ENCODE measurements around the gene LRFN5. TPM values are rescaled to one million over a fixed set of nuclear protein-coding genes. Genes with fewer than 3 reads are reported as not detected.
"Not testable (repeated sequence)": the region's sequence is repeated elsewhere in the genome, so short reads cannot be mapped to it uniquely, and the experiment has no call there.

Gene LRFN5
- 0.11 TPM for total RNA-seq

DNA sequence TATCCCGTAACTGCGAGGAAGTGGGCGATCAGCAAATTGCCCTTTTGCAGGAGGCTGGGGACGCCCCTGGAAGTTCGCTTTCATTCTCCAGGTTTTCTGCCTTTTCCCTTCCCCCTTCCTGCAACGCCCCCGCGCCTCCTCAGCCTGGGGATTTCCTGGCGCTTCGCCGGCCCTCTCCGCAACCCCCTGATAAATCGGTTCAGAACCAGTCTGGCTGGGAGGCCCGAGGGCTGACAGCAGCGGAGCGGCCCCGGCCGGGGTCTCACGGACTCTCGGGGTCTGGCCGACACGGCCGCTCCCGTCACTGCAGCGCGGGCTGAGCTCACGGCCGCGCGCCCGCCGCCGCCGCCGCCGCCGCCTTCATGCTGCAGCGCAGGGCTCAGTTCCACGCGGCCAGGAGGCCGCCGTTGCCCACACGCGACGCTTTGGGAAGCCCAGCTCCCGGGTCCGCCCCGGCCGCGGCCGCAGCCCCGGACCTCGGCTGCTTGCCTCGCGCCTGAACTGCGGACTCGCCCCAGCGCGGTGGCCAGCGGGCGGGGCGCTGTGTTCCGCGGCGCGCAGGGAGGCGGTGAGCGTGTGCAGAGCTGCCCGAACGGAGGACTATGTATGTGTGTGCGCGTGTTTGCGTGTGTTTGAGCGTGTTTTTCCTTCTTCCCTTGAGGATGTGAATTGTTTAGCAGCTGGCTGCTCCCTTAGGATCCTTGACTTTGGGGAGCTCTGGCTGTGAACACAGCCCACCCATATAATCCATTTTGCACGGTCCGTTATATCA, at the start of gene LRFN5:
Gene LRFN5 (plus strand): TSS at position 345 of the 772 bp plus-strand sequence.
- Histone ChIP-seq H3K27ac (peak within 1 kb of the TSS in 1 of 2 donors; percentile 26), H3K36me3 (no peaks in the 10 kb centered on the region), H3K9me3 (no peaks in the 10 kb centered on the region), H3K4me1 (peaks cover 7% of the 10 kb centered on the region in 2 donors), H3K4me3 (peak within 1 kb of the TSS; percentile 70 to 71), H3K27me3 (peaks cover 3% of the 10 kb centered on the region)
- TF ChIP-seq, protein P1, sequence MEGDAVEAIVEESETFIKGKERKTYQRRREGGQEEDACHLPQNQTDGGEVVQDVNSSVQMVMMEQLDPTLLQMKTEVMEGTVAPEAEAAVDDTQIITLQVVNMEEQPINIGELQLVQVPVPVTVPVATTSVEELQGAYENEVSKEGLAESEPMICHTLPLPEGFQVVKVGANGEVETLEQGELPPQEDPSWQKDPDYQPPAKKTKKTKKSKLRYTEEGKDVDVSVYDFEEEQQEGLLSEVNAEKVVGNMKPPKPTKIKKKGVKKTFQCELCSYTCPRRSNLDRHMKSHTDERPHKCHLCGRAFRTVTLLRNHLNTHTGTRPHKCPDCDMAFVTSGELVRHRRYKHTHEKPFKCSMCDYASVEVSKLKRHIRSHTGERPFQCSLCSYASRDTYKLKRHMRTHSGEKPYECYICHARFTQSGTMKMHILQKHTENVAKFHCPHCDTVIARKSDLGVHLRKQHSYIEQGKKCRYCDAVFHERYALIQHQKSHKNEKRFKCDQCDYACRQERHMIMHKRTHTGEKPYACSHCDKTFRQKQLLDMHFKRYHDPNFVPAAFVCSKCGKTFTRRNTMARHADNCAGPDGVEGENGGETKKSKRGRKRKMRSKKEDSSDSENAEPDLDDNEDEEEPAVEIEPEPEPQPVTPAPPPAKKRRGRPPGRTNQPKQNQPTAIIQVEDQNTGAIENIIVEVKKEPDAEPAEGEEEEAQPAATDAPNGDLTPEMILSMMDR (IDR thresholded peaks at IDR 0.05) = no peak
- intact Hi-C loops (cut with DNase I) = no loop called here
- DNase-seq (ENCODE audit: low spot score in 2 of 2) = no peak

DNA sequence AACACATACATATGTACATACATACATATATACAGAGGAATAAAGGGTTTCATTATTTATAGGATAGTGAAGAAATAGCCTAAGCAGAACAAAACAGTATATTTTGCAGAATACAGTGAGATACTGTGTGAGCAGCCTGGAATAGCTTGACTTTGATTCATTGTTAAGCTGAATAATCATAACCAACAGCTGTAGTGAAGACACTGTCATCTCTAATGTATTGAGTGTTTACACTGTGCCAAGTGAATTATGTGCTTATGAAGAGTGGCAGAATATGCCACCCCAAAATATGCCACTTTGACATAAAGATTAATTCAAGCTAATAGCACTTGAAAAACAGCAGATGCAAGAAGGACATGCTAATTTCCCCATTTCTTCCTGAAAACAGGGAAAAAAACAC, 48.2 kb upstream of the LRFN5 start:
- H3K9me3 ChIP-seq = no peaks in the 10 kb centered on the region
- DNase-seq (ENCODE audit: low spot score in 2 of 2) = no peak
- TF ChIP-seq, protein P1 (IDR thresholded peaks at IDR 0.05) = no peak
- no peak overlapping the region for H3K4me3 ChIP-seq
- no peaks in the 10 kb centered on the region for H3K36me3 ChIP-seq
- no peak overlapping the region for H3K27ac ChIP-seq
- no peaks in the 10 kb centered on the region for H3K27me3 ChIP-seq
- intact Hi-C loops (cut with DNase I) = no loop called here
- no peaks in the 10 kb centered on the region for H3K4me1 ChIP-seq

DNA sequence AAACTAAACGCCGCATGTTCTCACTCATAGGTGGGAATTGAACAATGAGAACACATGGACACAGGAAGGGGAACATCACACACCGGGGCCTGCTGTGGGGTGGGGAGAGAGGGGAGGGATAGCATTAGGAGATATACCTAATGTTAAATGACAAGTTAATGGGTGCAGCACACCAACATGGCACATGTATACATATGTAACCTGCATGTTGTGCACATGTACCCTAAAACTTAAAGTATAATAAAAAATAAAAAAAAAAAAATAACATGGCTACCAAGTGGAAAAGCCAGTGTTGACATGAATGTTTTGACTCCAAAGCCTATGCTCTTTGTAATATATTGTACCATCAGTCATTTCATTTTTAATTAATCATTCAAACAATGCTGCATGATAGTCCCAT, 39.8 kb upstream of the LRFN5 start:
- H3K4me3 ChIP-seq; H3K27ac ChIP-seq; intact Hi-C loops (cut with DNase I); H3K4me1 ChIP-seq; H3K27me3 ChIP-seq; DNase-seq (ENCODE audit: low spot score in 2 of 2); H3K9me3 ChIP-seq; H3K36me3 ChIP-seq: not testable (repeated sequence)

DNA sequence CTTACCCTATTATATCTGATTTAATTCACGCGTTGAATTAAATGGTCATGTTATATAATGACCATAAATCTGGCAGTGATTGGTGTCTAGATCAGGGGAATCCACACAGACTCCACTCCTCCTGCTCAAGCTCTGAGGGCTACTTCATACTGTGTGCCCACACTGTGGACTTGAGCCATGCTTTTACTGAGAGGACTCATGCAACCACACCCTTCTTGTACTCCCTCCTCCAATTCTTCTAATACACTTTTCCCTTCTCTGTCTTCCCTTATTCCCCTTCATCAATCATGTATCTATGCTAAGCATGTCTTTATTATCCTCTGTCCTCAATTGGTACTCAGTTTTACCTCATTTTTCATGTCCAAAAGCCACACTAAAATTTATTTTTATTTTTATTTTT, 37.7 kb upstream of the LRFN5 start:
- H3K36me3 ChIP-seq = no peaks in the 10 kb centered on the region
- H3K4me3 ChIP-seq = no peak overlapping the region
- H3K4me1 ChIP-seq = no peaks in the 10 kb centered on the region
- intact Hi-C loops (cut with DNase I) = no loop called here
- TF ChIP-seq, protein P1 (IDR thresholded peaks at IDR 0.05) = no peak
- DNase-seq (ENCODE audit: low spot score in 2 of 2) = no peak
- no peaks in the 10 kb centered on the region for H3K9me3 ChIP-seq
- H3K27ac ChIP-seq = no peak overlapping the region
- H3K27me3 ChIP-seq = no peaks in the 10 kb centered on the region

DNA sequence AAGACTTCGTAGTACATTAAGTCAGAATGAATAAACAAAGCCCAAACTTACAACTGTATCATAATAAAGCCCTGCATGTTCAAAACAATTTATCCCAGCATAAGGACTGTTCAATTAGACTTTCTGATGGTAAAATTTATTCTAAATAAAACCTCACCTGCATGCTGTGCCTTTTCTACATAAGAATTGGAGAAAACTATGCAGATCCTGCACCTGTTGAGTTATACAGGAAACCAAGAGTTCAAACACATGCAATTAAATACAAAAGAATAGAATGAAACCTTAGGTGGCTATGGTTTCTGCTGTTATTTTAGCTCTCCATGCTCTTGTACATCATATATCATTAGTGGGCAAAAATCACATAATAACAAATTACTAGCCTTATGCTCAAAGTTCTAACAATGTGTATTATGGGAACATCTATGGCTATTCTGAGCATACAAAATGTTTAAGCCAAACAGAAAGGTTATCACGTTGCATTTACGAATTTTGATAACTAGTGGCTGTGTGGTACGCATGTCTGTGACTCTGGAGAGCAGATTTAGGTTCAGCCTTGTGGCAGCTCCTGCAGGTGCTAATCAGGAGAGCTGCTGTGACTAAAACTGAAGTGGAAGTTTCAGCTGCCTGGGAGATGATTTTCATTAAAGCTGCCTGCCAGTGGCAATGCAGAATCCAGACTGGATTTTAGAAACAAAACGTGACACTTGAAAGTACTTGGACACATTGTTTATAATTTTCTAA, 36.1 kb upstream of the LRFN5 start:
- no peak overlapping the region for H3K27ac ChIP-seq
- no peaks in the 10 kb centered on the region for H3K27me3 ChIP-seq
- H3K4me1 ChIP-seq = no peaks in the 10 kb centered on the region
- no peak overlapping the region for H3K4me3 ChIP-seq
- no peaks in the 10 kb centered on the region for H3K36me3 ChIP-seq
- intact Hi-C loops (cut with DNase I) = no loop called here
- TF ChIP-seq, protein P1 (IDR thresholded peaks at IDR 0.05) = no peak
- no peaks in the 10 kb centered on the region for H3K9me3 ChIP-seq
- DNase-seq (ENCODE audit: low spot score in 2 of 2) = no peak

DNA sequence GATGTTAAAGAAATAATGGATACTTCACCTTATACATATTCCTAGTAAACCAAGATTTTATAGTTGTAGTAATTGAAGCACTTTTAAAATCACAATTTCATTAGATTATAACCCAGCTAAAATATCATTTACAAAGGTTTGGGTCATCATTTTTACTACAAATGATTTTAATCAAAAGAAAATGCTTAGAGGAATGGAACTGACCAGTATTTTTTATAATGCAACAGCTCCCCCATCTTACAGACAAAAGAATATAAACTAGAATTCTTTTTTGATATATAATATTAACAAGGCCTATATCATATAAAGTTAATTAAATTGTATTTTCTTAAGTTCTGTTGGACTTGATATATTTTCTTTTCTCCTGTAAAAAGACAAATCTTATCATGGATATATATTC, 20.4 kb upstream of the LRFN5 start:
- intact Hi-C loops (cut with DNase I) = no loop called here
- TF ChIP-seq, protein P1 (IDR thresholded peaks at IDR 0.05) = no peak
- H3K9me3 ChIP-seq = no peaks in the 10 kb centered on the region

More for the DNA sequence above, 20.4 kb upstream of the LRFN5 start:
- H3K36me3 ChIP-seq = no peaks in the 10 kb centered on the region
- H3K4me1 ChIP-seq = no peaks in the 10 kb centered on the region
- no peak overlapping the region for H3K27ac ChIP-seq
- no peaks in the 10 kb centered on the region for H3K27me3 ChIP-seq
- DNase-seq (ENCODE audit: low spot score in 2 of 2) = no peak
- H3K4me3 ChIP-seq = no peak overlapping the region
